Stomach (tissue), 4 donors: Measurements from ENCODE around the gene WSCD1.

ENCODE experiments used
- POLR2A ChIP-seq, 4 donors: fragments of 450-650 bp; IDR thresholded peaks; one replicate each; pipeline ENCODE4 v1.6.1; 2016; ENCODE audit warnings: antibody characterized with exemption in 4 of 4, control low read depth in 2 of 4, mild to moderate bottlenecking in 1 of 4, moderate library complexity in 1 of 4
- POLR2AphosphoS5 ChIP-seq, 3 donors: sonication (generic); formaldehyde crosslinking; IDR thresholded peaks; one replicate each; pipeline ENCODE4 v1.6.1; 2016; ENCODE audit warnings: antibody characterized with exemption in 3 of 3
- TF ChIP-seq, protein P1 (sequence below), 7 experiments: fragments of 450-650 bp in 4 of 7; fragments of 200-600 bp in 3 of 7; sonication (generic) in 3 of 7; IDR thresholded peaks; one replicate each; pipeline ENCODE4 v1.5.1; 2016 to 2019; ENCODE audit warnings: antibody characterized with exemption in 7 of 7, control low read depth in 2 of 7, mild to moderate bottlenecking in 1 of 7

DNA sequence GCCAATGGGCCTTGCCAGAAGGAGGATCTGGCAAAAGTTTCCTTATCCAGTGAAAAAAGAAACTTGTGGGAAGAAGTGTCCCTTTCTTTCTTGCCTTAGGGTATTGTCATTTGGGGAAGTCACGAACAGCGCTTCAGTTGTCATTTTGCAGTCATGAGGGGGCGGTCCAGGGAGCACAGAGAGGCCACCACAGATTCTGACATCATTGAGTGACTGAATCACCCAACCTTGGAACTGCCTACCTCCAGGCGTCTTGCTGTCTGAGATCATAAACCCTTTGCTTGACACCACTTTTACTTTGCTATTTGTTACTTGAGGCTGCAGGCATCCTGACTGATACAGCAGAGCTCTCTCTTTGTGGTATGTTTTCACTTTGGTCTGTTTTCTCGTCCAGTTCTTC is 3.1 kb upstream of the WSCD1 start:
- TF ChIP-seq POLR2A (IDR thresholded peaks at IDR 0.05), result no peak
- TF ChIP-seq, protein P1, sequence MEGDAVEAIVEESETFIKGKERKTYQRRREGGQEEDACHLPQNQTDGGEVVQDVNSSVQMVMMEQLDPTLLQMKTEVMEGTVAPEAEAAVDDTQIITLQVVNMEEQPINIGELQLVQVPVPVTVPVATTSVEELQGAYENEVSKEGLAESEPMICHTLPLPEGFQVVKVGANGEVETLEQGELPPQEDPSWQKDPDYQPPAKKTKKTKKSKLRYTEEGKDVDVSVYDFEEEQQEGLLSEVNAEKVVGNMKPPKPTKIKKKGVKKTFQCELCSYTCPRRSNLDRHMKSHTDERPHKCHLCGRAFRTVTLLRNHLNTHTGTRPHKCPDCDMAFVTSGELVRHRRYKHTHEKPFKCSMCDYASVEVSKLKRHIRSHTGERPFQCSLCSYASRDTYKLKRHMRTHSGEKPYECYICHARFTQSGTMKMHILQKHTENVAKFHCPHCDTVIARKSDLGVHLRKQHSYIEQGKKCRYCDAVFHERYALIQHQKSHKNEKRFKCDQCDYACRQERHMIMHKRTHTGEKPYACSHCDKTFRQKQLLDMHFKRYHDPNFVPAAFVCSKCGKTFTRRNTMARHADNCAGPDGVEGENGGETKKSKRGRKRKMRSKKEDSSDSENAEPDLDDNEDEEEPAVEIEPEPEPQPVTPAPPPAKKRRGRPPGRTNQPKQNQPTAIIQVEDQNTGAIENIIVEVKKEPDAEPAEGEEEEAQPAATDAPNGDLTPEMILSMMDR (IDR thresholded peaks at IDR 0.05), result no peak
- no peak for TF ChIP-seq POLR2AphosphoS5 (IDR thresholded peaks at IDR 0.05)
